HT-29 (cell line): ENCODE data around the gene SKA1. TPM values are rescaled to one million over a fixed set of nuclear protein-coding genes. Genes with fewer than 3 reads are reported as not detected.
A peak's percentile ranks its signal among the peaks of the same experiment; 100 is the strongest.
"Not testable (repeated sequence)": the region's sequence is repeated elsewhere in the genome, so short reads cannot be mapped to it uniquely, and the experiment has no call there.

Source experiments
- DNase-seq: peaks from one replicate; pipeline ENCODE4 v3.0.0-alpha.2; 2015; ENCODE audit warnings: low spot score
- total RNA-seq: library from RNA; depleted of rRNA; stranded (reverse); fragments of >200 nt; shearing (Covaris generic); gene quantifications from 2 replicates; pipeline ENCODE4 v1.2.3, GENCODE V29; 2014

SKA1 gene
- total RNA-seq, 1 experiment from 2014 or later: 9.4 TPM

GRCh38 chr18:50395093-50395492 lies 20.2 kb downstream of the SKA1 start:
- DNase-seq: no peak

- DNase-seq: no peak
Observed at GRCh38 chr18:50396005-50396660, 21.3 kb downstream of the SKA1 start.

GRCh38 chr18:50397023-50397422 lies 22.2 kb downstream of the SKA1 start:
- no peak for DNase-seq

GRCh38 chr18:50398099-50398498 lies 23.3 kb downstream of the SKA1 start:
- DNase-seq: no peak

GRCh38 chr18:50398947-50399346 lies 24.1 kb downstream of the SKA1 start:
- DNase-seq: no peak

GRCh38 chr18:50399582-50399981 lies 24.7 kb downstream of the SKA1 start:
- no peak for DNase-seq

- DNase-seq: not testable (repeated sequence)
Observed at GRCh38 chr18:50400438-50400837, 25.6 kb downstream of the SKA1 start.

- no peak for DNase-seq
Observed at GRCh38 chr18:50401295-50401694, 26.4 kb downstream of the SKA1 start.

- DNase-seq: peak; percentile 65
Observed at GRCh38 chr18:50401888-50402287, 27.0 kb downstream of the SKA1 start.

GRCh38 chr18:50404752-50405581 lies 30.1 kb downstream of the SKA1 start:
- DNase-seq: peak; percentile 46

- DNase-seq: peak; percentile 10
Observed at GRCh38 chr18:50405582-50406271, 30.9 kb downstream of the SKA1 start.

GRCh38 chr18:50409236-50409635 lies 34.4 kb downstream of the SKA1 start:
- DNase-seq: no peak

GRCh38 chr18:50410008-50410407 lies 35.2 kb downstream of the SKA1 start:
- no peak for DNase-seq

- DNase-seq: no peak
Observed at GRCh38 chr18:50410894-50411293, 36.0 kb downstream of the SKA1 start.

- DNase-seq: not testable (repeated sequence)
Observed at GRCh38 chr18:50416832-50417231, 42.0 kb downstream of the SKA1 start.

GRCh38 chr18:50417705-50418104 lies 42.9 kb downstream of the SKA1 start:
- DNase-seq: not testable (repeated sequence)

GRCh38 chr18:50418650-50419049 lies 43.8 kb downstream of the SKA1 start:
- no peak for DNase-seq

- DNase-seq: no peak
Observed at GRCh38 chr18:50422286-50422898, 47.5 kb downstream of the SKA1 start.

GRCh38 chr18:50424877-50425690 lies 50.2 kb downstream of the SKA1 start:
- DNase-seq: no peak

GRCh38 chr18:50427896-50428295 lies 53.0 kb downstream of the SKA1 start:
- no peak for DNase-seq
